Activated B cell treated with CpG ODN at 0.5 μM for 24 hours (primary cell): ENCODE measurements around the gene TEDC2. TPM values are rescaled to one million over a fixed set of nuclear protein-coding genes. Genes with fewer than 3 reads are reported as not detected.
A peak's percentile ranks its signal among the peaks of the same experiment; 100 is the strongest.

ENCODE experiments used
- ATAC-seq: fragments of 200-7000 bp; cut with Tn5 transposase; one replicate; pipeline ENCODE4 v1.10.0; 2021; ENCODE audit warnings: low read depth, mild to moderate bottlenecking, moderate library complexity
- CTCF ChIA-PET: fragments of 350-600 bp; sonication (Branson Sonifier 250); formaldehyde crosslinking; loops from one replicate; lab custom pipeline; 2021; ENCODE audit warnings: antibody characterized with exemption; lab: Charles Lee
- POLR2A ChIA-PET: fragments of 350-600 bp; sonication (Branson Sonifier 250); formaldehyde crosslinking; loops from one replicate; lab custom pipeline; 2021; ENCODE audit warnings: antibody characterized with exemption; lab: Charles Lee
- DNase-seq: peaks from one replicate; pipeline ENCODE4 v3.0.0; 2022
- H3K27ac Mint-ChIP-seq: one replicate; pipeline ENCODE4 v1.8.0; 2020; ENCODE audit warnings: mixed read lengths
- H3K27me3 Mint-ChIP-seq: one replicate; pipeline ENCODE4 v1.8.0; 2021; ENCODE audit warnings: mixed read lengths
- H3K36me3 Mint-ChIP-seq: one replicate; pipeline ENCODE4 v1.8.0; 2021; ENCODE audit warnings: low read depth, mixed read lengths
- H3K4me1 Mint-ChIP-seq: one replicate; pipeline ENCODE4 v1.8.0; 2021; ENCODE audit warnings: mixed read lengths
- H3K4me3 Mint-ChIP-seq: one replicate; pipeline ENCODE4 v1.8.0; 2020; ENCODE audit warnings: mild to moderate bottlenecking, mixed read lengths
- H3K9me3 Mint-ChIP-seq: one replicate; pipeline ENCODE4 v1.8.0; 2020; ENCODE audit warnings: mixed read lengths
- CTCF ChIP-seq: fragments of 200-600 bp; IDR thresholded peaks from one replicate; pipeline ENCODE4 v1.8.0; 2022; ENCODE audit warnings: antibody characterized with exemption, mild to moderate bottlenecking
- intact Hi-C: fragments of 100-400 bp; cut with micrococcal nuclease; formaldehyde crosslinking; loops from one replicate; pipeline ENCODE4 v1.15.1; 2024
- total RNA-seq: library from RNA; stranded (reverse); gene quantifications from 2 replicates; pipeline ENCODE4 v1.2.3, GENCODE V29; 2022

Gene TEDC2
- total RNA-seq, result 3.4 and 4.4 TPM in 2 replicates

- H3K9me3 Mint-ChIP-seq, result no peaks in the 10 kb centered on the region
- ChIA-PET CTCF (interaction anchor here (1.1 kb wide), 1 partner anchor 41 kb away, joined by 5 read pairs; no protein-coding TSS in a partner anchor), POLR2A (interaction anchor here (0.5 to 1.5 kb wide), 13 partner anchors 9 to 319 kb away, joined by 3 to 9 read pairs (median 5); partner anchors contain the start of genes ATP6V0C, RNPS1, TBC1D24 and TRAF7)
- intact Hi-C loops, result loop anchor here (1.0 to 2.0 kb wide), 4 partner anchors 14 to 237 kb away; partner anchors contain the start of genes CCNF and E4F1
- peaks cover 4% of the 10 kb centered on the region for H3K36me3 Mint-ChIP-seq
- peak; percentile 100 for ATAC-seq
- peaks cover 9% of the 10 kb centered on the region for H3K4me1 Mint-ChIP-seq
- H3K27ac Mint-ChIP-seq, result peak within 1 kb of the TSS; percentile 73
- no peaks in the 10 kb centered on the region for H3K27me3 Mint-ChIP-seq
- TF ChIP-seq CTCF, result no peak
- DNase-seq, result peak; percentile 91
- peak within 1 kb of the TSS; percentile 86 for H3K4me3 Mint-ChIP-seq
These were observed at the start of gene TEDC2 for GRCh38 chr16:2459647-2460390. TEDC2 (plus strand) TSS chr16:2460109; CDS start chr16:2460145, 36 bp downstream.

GRCh38 chr16:2415085-2415484, 44.8 kb upstream of the TEDC2 start:
- no peaks in the 10 kb centered on the region for H3K4me1 Mint-ChIP-seq
- ATAC-seq (no peak), DNase-seq (no peak)
- intact Hi-C loops, result no loop called here
- no peak for TF ChIP-seq CTCF
- ChIA-PET CTCF (no interaction called here), POLR2A (no interaction called here)
- peaks cover 14% of the 10 kb centered on the region for H3K27me3 Mint-ChIP-seq
- no peaks in the 10 kb centered on the region for H3K36me3 Mint-ChIP-seq
- H3K4me3 Mint-ChIP-seq, result no peak overlapping the region
- no peak overlapping the region for H3K27ac Mint-ChIP-seq
- H3K9me3 Mint-ChIP-seq, result no peaks in the 10 kb centered on the region

- H3K4me3 Mint-ChIP-seq, result no peak overlapping the region
- H3K36me3 Mint-ChIP-seq, result no peaks in the 10 kb centered on the region
- DNase-seq (no peak), ATAC-seq (no peak)
- ChIA-PET CTCF (no interaction called here), POLR2A (no interaction called here)
- TF ChIP-seq CTCF, result no peak
- H3K27ac Mint-ChIP-seq, result no peak overlapping the region
- H3K27me3 Mint-ChIP-seq, result peaks cover 6% of the 10 kb centered on the region
- peaks cover 4% of the 10 kb centered on the region for H3K4me1 Mint-ChIP-seq
- H3K9me3 Mint-ChIP-seq, result no peaks in the 10 kb centered on the region
- intact Hi-C loops, result loop anchor here (10.0 kb wide), 1 partner anchor 195 kb away; the partner anchor contains the start of gene E4F1
These were observed 39.9 kb upstream of the TEDC2 start for GRCh38 chr16:2420035-2420434.

- CTCF ChIA-PET, result no interaction called here
- H3K4me3 Mint-ChIP-seq, result no peak overlapping the region
- ATAC-seq (no peak), DNase-seq (no peak)
- H3K9me3 Mint-ChIP-seq, result no peaks in the 10 kb centered on the region
- no peak for TF ChIP-seq CTCF
- POLR2A ChIA-PET, result no interaction called here
- H3K27me3 Mint-ChIP-seq, result no peaks in the 10 kb centered on the region
- intact Hi-C loops, result loop anchor here (2.0 to 10.0 kb wide), 2 partner anchors 81 to 197 kb away; partner anchors contain the start of genes ABCA3 and E4F1
- H3K4me1 Mint-ChIP-seq, result peaks cover 4% of the 10 kb centered on the region
- H3K27ac Mint-ChIP-seq, result no peak overlapping the region
- H3K36me3 Mint-ChIP-seq, result no peaks in the 10 kb centered on the region
These were observed 37.6 kb upstream of the TEDC2 start for GRCh38 chr16:2422123-2422867.
